RWPE2 (cell line): Measurements from ENCODE around the gene PRSS36.
"Not testable (repeated sequence)": the region's sequence is repeated elsewhere in the genome, so short reads cannot be mapped to it uniquely, and the experiment has no call there.

Experiments used
- ATAC-seq: fragments of 200-7000 bp; cut with Tn5 transposase; 3 replicates; pipeline ENCODE4 v1.9.1; 2021; ENCODE audit warnings: low read depth
- DNase-seq: peaks from one replicate; pipeline ENCODE4 v3.0.0-alpha.2; 2020; ENCODE audit warnings: low spot score
- H3K27ac ChIP-seq: fragments of 450-650 bp; 2 replicates; pipeline ENCODE4 v1.5.1; 2017; ENCODE audit warnings: mild to moderate bottlenecking; ENCODE audit not compliant: poor library complexity, severe bottlenecking
- H3K27me3 ChIP-seq: fragments of 250-450 bp; sonication (Bioruptor Pico); 2 replicates; pipeline ENCODE4 v1.5.1; 2021; ENCODE audit warnings: mild to moderate bottlenecking, moderate library complexity; ENCODE audit not compliant: insufficient read depth, poor library complexity, severe bottlenecking
- H3K36me3 ChIP-seq: fragments of 250-450 bp; sonication (Bioruptor Pico); 2 replicates; pipeline ENCODE4 v1.5.1; 2020; ENCODE audit warnings: low read depth, mild to moderate bottlenecking, moderate library complexity
- H3K4me1 ChIP-seq: fragments of 250-450 bp; sonication (Bioruptor Pico); 2 replicates; pipeline ENCODE4 v1.5.1; 2021; ENCODE audit warnings: mild to moderate bottlenecking, moderate library complexity; ENCODE audit not compliant: insufficient read depth, poor library complexity, severe bottlenecking
- H3K4me3 ChIP-seq: fragments of 250-450 bp; sonication (Bioruptor Pico); 2 replicates; pipeline ENCODE4 v1.5.1; 2021; ENCODE audit warnings: mild to moderate bottlenecking, moderate library complexity; ENCODE audit not compliant: severe bottlenecking
- H3K9me3 ChIP-seq: fragments of 250-450 bp; sonication (Bioruptor Pico); 2 replicates; pipeline ENCODE4 v1.5.1; 2021; ENCODE audit warnings: mild to moderate bottlenecking, moderate library complexity; ENCODE audit not compliant: severe bottlenecking
- TF ChIP-seq, protein P1 (sequence below): fragments of 450-650 bp; IDR thresholded peaks from one replicate; pipeline ENCODE4 v1.5.1; 2017; ENCODE audit warnings: mild to moderate bottlenecking, moderate library complexity; ENCODE audit not compliant: poor library complexity, severe bottlenecking

Gene PRSS36

GRCh38 chr16:31157136-31157535, 7.3 kb upstream of the PRSS36 start:
- Histone ChIP-seq H3K9me3 (no peaks in the 10 kb centered on the region), H3K4me1 (no peaks in the 10 kb centered on the region), H3K27ac (no peak overlapping the region), H3K36me3 (no peaks in the 10 kb centered on the region), H3K27me3 (no peaks in the 10 kb centered on the region), H3K4me3 (no peak overlapping the region)
- ATAC-seq (no peak), DNase-seq (no peak)
- TF ChIP-seq, protein P1, sequence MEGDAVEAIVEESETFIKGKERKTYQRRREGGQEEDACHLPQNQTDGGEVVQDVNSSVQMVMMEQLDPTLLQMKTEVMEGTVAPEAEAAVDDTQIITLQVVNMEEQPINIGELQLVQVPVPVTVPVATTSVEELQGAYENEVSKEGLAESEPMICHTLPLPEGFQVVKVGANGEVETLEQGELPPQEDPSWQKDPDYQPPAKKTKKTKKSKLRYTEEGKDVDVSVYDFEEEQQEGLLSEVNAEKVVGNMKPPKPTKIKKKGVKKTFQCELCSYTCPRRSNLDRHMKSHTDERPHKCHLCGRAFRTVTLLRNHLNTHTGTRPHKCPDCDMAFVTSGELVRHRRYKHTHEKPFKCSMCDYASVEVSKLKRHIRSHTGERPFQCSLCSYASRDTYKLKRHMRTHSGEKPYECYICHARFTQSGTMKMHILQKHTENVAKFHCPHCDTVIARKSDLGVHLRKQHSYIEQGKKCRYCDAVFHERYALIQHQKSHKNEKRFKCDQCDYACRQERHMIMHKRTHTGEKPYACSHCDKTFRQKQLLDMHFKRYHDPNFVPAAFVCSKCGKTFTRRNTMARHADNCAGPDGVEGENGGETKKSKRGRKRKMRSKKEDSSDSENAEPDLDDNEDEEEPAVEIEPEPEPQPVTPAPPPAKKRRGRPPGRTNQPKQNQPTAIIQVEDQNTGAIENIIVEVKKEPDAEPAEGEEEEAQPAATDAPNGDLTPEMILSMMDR = no peak

DNA sequence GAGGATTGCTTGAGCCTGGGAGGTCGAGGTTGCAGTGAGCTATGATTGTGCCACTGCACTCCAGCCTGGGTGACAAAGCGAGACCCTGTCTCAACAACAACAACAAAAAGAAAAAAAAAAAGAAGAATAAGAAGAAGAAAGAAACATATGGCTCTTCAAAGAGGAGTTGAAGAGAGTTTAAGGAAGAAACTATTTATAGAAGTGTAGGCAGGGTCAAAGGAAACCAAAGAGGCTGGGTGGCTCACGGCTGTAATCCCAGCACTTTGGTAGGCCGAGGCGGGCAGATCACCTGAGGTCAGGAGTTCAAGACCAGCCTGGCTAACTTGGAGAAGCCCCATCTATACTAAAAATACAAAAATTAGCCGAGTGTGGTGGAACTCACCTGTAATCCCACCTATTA, 1.1 kb upstream of the PRSS36 start:
- H3K9me3 ChIP-seq, ATAC-seq, DNase-seq, H3K36me3 ChIP-seq, H3K4me3 ChIP-seq, H3K27me3 ChIP-seq, H3K4me1 ChIP-seq, H3K27ac ChIP-seq: not testable (repeated sequence)

GRCh38 chr16:31149332-31149731, 534 bp downstream of the PRSS36 start:
- H3K27me3 ChIP-seq = no peaks in the 10 kb centered on the region
- H3K9me3 ChIP-seq = no peaks in the 10 kb centered on the region
- no peaks in the 10 kb centered on the region for H3K36me3 ChIP-seq
- no peak overlapping the region for H3K4me3 ChIP-seq
- H3K4me1 ChIP-seq = no peaks in the 10 kb centered on the region
- TF ChIP-seq, protein P1 = no peak
- no peak for ATAC-seq
- no peak for DNase-seq
- H3K27ac ChIP-seq = no peak overlapping the region

- Histone ChIP-seq H3K27ac (no peak overlapping the region), H3K4me3 (no peak overlapping the region), H3K9me3 (no peaks in the 10 kb centered on the region), H3K4me1 (no peaks in the 10 kb centered on the region), H3K36me3 (no peaks in the 10 kb centered on the region), H3K27me3 (no peaks in the 10 kb centered on the region)
- DNase-seq (no peak), ATAC-seq (no peak)
- TF ChIP-seq, protein P1 = no peak
Measured at GRCh38 chr16:31148896-31149295, 970 bp downstream of the PRSS36 start.

DNA sequence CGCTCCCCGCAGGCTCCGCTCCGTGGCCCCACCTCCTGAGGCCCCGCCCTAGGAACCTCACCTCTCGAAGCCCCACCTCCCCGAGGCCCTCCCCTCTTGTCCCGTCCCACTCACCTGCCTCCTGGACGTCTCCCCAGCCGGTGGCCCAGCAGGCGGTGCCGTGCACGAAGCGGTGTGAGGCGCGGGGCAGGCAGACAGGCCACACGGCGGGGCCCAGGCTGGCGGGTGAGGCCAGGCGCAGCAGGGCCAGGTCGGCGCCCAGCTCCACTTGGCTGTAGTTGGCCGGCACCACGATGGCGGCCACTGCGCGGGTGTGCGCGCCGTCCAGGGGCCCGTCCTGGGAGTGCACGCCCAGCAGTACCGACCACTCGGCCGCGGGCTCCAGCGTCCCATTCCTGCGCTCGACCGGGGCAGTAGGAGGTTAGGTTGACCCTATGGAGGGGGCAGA, 1.6 kb downstream of the PRSS36 start:
- no peak overlapping the region for H3K4me3 ChIP-seq
- DNase-seq (no peak), ATAC-seq (peak; percentile 51)
- H3K36me3 ChIP-seq = no peaks in the 10 kb centered on the region
- no peaks in the 10 kb centered on the region for H3K9me3 ChIP-seq
- no peak overlapping the region for H3K27ac ChIP-seq
- H3K27me3 ChIP-seq = no peaks in the 10 kb centered on the region
- no peaks in the 10 kb centered on the region for H3K4me1 ChIP-seq
- TF ChIP-seq, protein P1 = no peak

DNA sequence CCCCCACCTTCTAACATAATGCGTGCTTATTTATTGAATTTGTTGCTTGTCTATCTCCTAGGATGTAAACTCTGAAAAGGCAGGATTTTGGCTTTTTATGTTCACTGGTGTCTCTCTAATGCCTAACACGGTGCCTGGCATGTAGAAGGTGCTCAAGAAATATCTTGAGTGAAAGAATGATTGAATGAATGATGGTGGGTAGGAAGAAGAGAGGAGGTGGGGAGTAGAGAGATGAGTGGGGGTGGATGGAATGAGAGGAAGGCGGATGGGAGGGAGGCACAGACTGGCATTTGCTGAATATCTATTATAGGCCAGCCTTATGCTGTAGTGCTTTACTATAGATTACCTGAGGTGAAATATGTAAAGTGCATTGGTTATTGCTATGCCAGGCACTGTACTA, 2.3 kb downstream of the PRSS36 start:
- H3K4me3 ChIP-seq = no peak overlapping the region

More for the DNA sequence above, 2.3 kb downstream of the PRSS36 start:
- H3K9me3 ChIP-seq = no peaks in the 10 kb centered on the region
- no peak overlapping the region for H3K27ac ChIP-seq
- ATAC-seq (no peak), DNase-seq (no peak)
- no peaks in the 10 kb centered on the region for H3K4me1 ChIP-seq
- TF ChIP-seq, protein P1 = no peak
- no peaks in the 10 kb centered on the region for H3K27me3 ChIP-seq
- H3K36me3 ChIP-seq = no peaks in the 10 kb centered on the region
